ENCODE measurements around the gene NRDC. TPM values are rescaled to one million over a fixed set of nuclear protein-coding genes. Genes with fewer than 3 reads are reported as not detected.
A peak's percentile ranks its signal among the peaks of the same experiment; 100 is the strongest.

NRDC gene
- total and polyA plus RNA-seq, 9 of the 15 experiments (the other 6 are each of a cell fraction or from before 2014, with no cell fraction given) = 102 to 371 (median 201) TPM

GRCh38 chr1:51850420-51851223 is 27.9 kb downstream of the NRDC start (continued):
- peak; percentile 74; the same call in 1 of the 2 replicates for TF ChIP-seq JUND (IDR thresholded peaks at IDR 0.05; ENCODE audit: borderline replicate concordance, low read depth, low read length)
- peak; percentile 65; the same call in 1 of the 3 replicates for TF ChIP-seq JUND (tag; IDR thresholded peaks at IDR 0.05; ENCODE audit: borderline replicate concordance, low read depth, low read length)
- TF ChIP-seq ZNF263 (CRISPR knock-in tag; IDR thresholded peaks at IDR 0.05; ENCODE audit: borderline replicate concordance) = no peak; the same call in 1 of the 2 replicates
- peak; percentile 80 for TF ChIP-seq CBFA2T2 (conservative IDR thresholded peaks at IDR 0.05)
- no peak for TF ChIP-seq HNRNPUL1 (IDR thresholded peaks at IDR 0.05; ENCODE audit: low read length)
- no peak for TF ChIP-seq ELF2 (CRISPR knock-in tag; IDR thresholded peaks at IDR 0.05)
- TF ChIP-seq ZNF644 (tag; IDR thresholded peaks at IDR 0.05; ENCODE audit: low read depth) = peak; percentile 80; the same call in 1 of the 2 replicates
- no peak for TF ChIP-seq CAMTA2 (CRISPR knock-in tag; conservative IDR thresholded peaks at IDR 0.05)
- TF ChIP-seq SMAD3 (CRISPR knock-in tag; conservative IDR thresholded peaks at IDR 0.05) = no peak
- TF ChIP-seq RNF2 (IDR thresholded peaks at IDR 0.05) = peak; percentile 74
- no peak; the same call in 1 of the 2 replicates for TF ChIP-seq E2F1 (CRISPR knock-in tag; IDR thresholded peaks at IDR 0.05)
- no peak for TF ChIP-seq ZNF197 (CRISPR knock-in tag; IDR thresholded peaks at IDR 0.05; ENCODE audit: low read depth)
- no peak; the same call in 1 of the 2 replicates for TF ChIP-seq POLR2G (IDR thresholded peaks at IDR 0.05; ENCODE audit: low read depth, low read length)
- peak; percentile 51; the same call in 1 of the 2 replicates for TF ChIP-seq ATF7 (IDR thresholded peaks at IDR 0.05)
- TF ChIP-seq GTF2E2 (tag; IDR thresholded peaks at IDR 0.05) = no peak; the same call in 1 of the 2 replicates
- peak; percentile 75; the same call in 1 of the 2 replicates for TF ChIP-seq POLR2AphosphoS5 (IDR thresholded peaks at IDR 0.05; ENCODE audit: control insufficient read depth, insufficient read depth, low read depth, low read length)
- TF ChIP-seq NCOA6 (IDR thresholded peaks at IDR 0.05) = no peak
- peak; percentile 90 for TF ChIP-seq TAL1 (IDR thresholded peaks at IDR 0.05)
- peak; percentile 85 for TF ChIP-seq PKNOX1 (IDR thresholded peaks at IDR 0.05)
- peak; percentile 50; the same call in 1 of the 2 replicates for TF ChIP-seq NCOA1 (IDR thresholded peaks at IDR 0.05; ENCODE audit: low read depth)
- TF ChIP-seq GABPB1 (CRISPR knock-in tag; IDR thresholded peaks at IDR 0.05) = no peak
- peak; percentile 47; the same call in 1 of the 2 replicates for TF ChIP-seq MYNN (IDR thresholded peaks at IDR 0.05)
- no peak for TF ChIP-seq MYNN (CRISPR knock-in tag; IDR thresholded peaks at IDR 0.05)
- TF ChIP-seq ZNF639 (CRISPR knock-in tag; conservative IDR thresholded peaks at IDR 0.05 in 1 of 2, IDR thresholded peaks at IDR 0.05 in 1 of 2) = 0 out of 4 replicates have a peak, but pooled peaks of 1 of the 2 experiments have one; percentile 53
